CD4-positive, alpha-beta T cell treated with Interleukin-15 for 1 hour (primary cell): Measurements from ENCODE around the gene ADGRB3.
A peak's percentile ranks its signal among the peaks of the same experiment; 100 is the strongest.

Source experiments
- DNase-seq: peaks from one replicate; pipeline ENCODE4 v3.0.0-alpha.2; 2020

Gene ADGRB3

GRCh38 chr6:68634726-68635411, at the start of gene ADGRB3:
ADGRB3 (plus strand) TSS chr6:68635282; CDS start chr6:68638676, 3,394 bp downstream.
- DNase-seq = peak; percentile 32

- DNase-seq = no peak
Measured at GRCh38 chr6:68593558-68593957, 41.5 kb upstream of the ADGRB3 start.

GRCh38 chr6:68597642-68598041, 37.4 kb upstream of the ADGRB3 start:
- no peak for DNase-seq

GRCh38 chr6:68615938-68616337, 19.1 kb upstream of the ADGRB3 start:
- DNase-seq = no peak

GRCh38 chr6:68625998-68626397, 9.1 kb upstream of the ADGRB3 start:
- no peak for DNase-seq

- DNase-seq = no peak
Measured at GRCh38 chr6:68628161-68628560, 6.9 kb upstream of the ADGRB3 start.

GRCh38 chr6:68632734-68633133, 2.3 kb upstream of the ADGRB3 start:
- no peak for DNase-seq

GRCh38 chr6:68633281-68633971, 1.7 kb upstream of the ADGRB3 start:
- DNase-seq = no peak

GRCh38 chr6:68633972-68634725, 933 bp upstream of the ADGRB3 start:
- no peak for DNase-seq

- no peak for DNase-seq
Measured at GRCh38 chr6:68635412-68635705, 277 bp downstream of the ADGRB3 start.

GRCh38 chr6:68635706-68636513, 828 bp downstream of the ADGRB3 start:
- DNase-seq = no peak

GRCh38 chr6:68636666-68637065, 1.6 kb downstream of the ADGRB3 start:
- no peak for DNase-seq

GRCh38 chr6:68637071-68637470, 2.0 kb downstream of the ADGRB3 start:
- DNase-seq = no peak

- DNase-seq = no peak
Measured at GRCh38 chr6:68637782-68638181, 2.7 kb downstream of the ADGRB3 start.

- no peak for DNase-seq
Measured at GRCh38 chr6:68638230-68638900, 3.3 kb downstream of the ADGRB3 start.

- DNase-seq = no peak
Measured at GRCh38 chr6:68639211-68639610, 4.1 kb downstream of the ADGRB3 start.

GRCh38 chr6:68639826-68640490, 4.9 kb downstream of the ADGRB3 start:
- no peak for DNase-seq

- no peak for DNase-seq
Measured at GRCh38 chr6:68640491-68640835, 5.4 kb downstream of the ADGRB3 start.

GRCh38 chr6:68641172-68641571, 6.1 kb downstream of the ADGRB3 start:
- DNase-seq = no peak

- DNase-seq = no peak
Measured at GRCh38 chr6:68642081-68642480, 7.0 kb downstream of the ADGRB3 start.

GRCh38 chr6:68642977-68643376, 7.9 kb downstream of the ADGRB3 start:
- DNase-seq = no peak

GRCh38 chr6:68649669-68650068, 14.6 kb downstream of the ADGRB3 start:
- DNase-seq = no peak
